Bronchial epithelial cell (primary cell): ENCODE measurements around the gene IMPACT. TPM values are rescaled to one million over a fixed set of nuclear protein-coding genes. Genes with fewer than 3 reads are reported as not detected.

ENCODE experiments used
- DNase-seq: peaks from one replicate; pipeline ENCODE4 v3.0.0-alpha.2; 2010; ENCODE audit warnings: low read depth
- FAIRE-seq: peaks from 2 replicates; lab custom pipeline; 2011; peaks lifted over from hg19 to GRCh38; lab: Jason Lieb, UNC
- H3K27me3 ChIP-seq: 2 replicates; pipeline ENCODE4 v1.5.1; 2011; ENCODE audit warnings: low read length; ENCODE audit not compliant: control insufficient read depth, insufficient read depth
- H3K36me3 ChIP-seq: 2 replicates; pipeline ENCODE4 v1.5.1; 2011; ENCODE audit warnings: low read length; ENCODE audit not compliant: control insufficient read depth, insufficient read depth
- H3K4me3 ChIP-seq: 2 replicates; pipeline ENCODE4 v1.5.1; 2011; ENCODE audit warnings: mild to moderate bottlenecking, low read depth, low read length, control low read depth
- CTCF ChIP-seq: IDR thresholded peaks from 2 replicates; pipeline ENCODE4 v1.5.1; 2011; ENCODE audit warnings: mild to moderate bottlenecking, moderate library complexity, low read length, control low read depth, inconsistent platforms; ENCODE audit not compliant: insufficient read depth, severe bottlenecking
- total RNA-seq: library from RNA; depleted of rRNA; stranded (reverse); fragments of >200 nt; gene quantifications from 2 replicates; pipeline ENCODE4 v1.2.1, GENCODE V29; 2014

IMPACT gene
- total RNA-seq, 1 donor from 2014 or later: 24.5 TPM

DNA sequence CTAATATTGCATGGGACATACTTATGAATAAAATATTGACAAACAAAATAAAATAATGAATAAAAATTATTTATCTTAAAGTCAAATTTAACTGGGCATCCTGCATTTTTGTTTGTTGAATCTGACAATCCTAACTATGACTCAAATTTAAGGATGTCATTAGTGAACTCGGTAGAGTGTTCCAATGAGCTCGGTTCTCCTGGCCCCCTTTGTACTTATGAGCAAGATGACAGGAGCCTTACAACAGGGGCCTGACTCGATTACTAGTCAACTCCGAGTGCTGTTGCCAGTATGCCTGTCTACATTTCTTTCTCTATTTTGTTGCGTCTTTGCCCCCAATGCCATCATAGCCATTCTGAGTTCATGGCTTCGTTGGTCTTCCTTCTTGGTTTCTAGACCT lies 74.3 kb downstream of the IMPACT start:
- TF ChIP-seq CTCF: no peak
- Histone ChIP-seq H3K4me3 (no peak overlapping the region), H3K36me3 (no peaks in the 10 kb centered on the region), H3K27me3 (no peaks in the 10 kb centered on the region)
- no peak for DNase-seq
- no peak for FAIRE-seq

- TF ChIP-seq CTCF: no peak
- Histone ChIP-seq H3K36me3 (no peaks in the 10 kb centered on the region), H3K4me3 (no peak overlapping the region), H3K27me3 (no peaks in the 10 kb centered on the region)
- DNase-seq: peak; percentile 22
- no peak for FAIRE-seq
Observed at GRCh38 chr18:24502667-24503523, 76.4 kb downstream of the IMPACT start.

Other genes starting within 250 kb of the IMPACT start
- 22.6 and 23.8 TPM in 2 replicates for gene OSBPL1A, start 28.8 kb upstream of the IMPACT start, total RNA-seq
- under 0.01 and 0.13 TPM in 2 replicates for gene HRH4, start 34.0 kb downstream of the IMPACT start, total RNA-seq